GM19467 (cell line): ENCODE measurements around the gene TNNI3.
"Not testable (repeated sequence)": the region's sequence is repeated elsewhere in the genome, so short reads cannot be mapped to it uniquely, and the experiment has no call there.

Source experiments
- ATAC-seq: cut with Tn5 transposase; IDR thresholded peaks from one replicate; pipeline ENCODE4 v1.9.1; 2021; ENCODE audit warnings: mild to moderate bottlenecking, moderate library complexity; ENCODE audit not compliant: unreplicated experiment

Gene TNNI3

GRCh38 chr19:55173186-55173713 lies 15.7 kb upstream of the TNNI3 start:
- no peak for ATAC-seq

GRCh38 chr19:55172741-55173140 lies 15.2 kb upstream of the TNNI3 start:
- ATAC-seq = no peak

GRCh38 chr19:55172318-55172717 lies 14.8 kb upstream of the TNNI3 start:
- ATAC-seq = not testable (repeated sequence)

GRCh38 chr19:55171440-55171839 lies 13.9 kb upstream of the TNNI3 start:
- ATAC-seq = no peak

- ATAC-seq = no peak
These were observed 11.6 kb upstream of the TNNI3 start for GRCh38 chr19:55169136-55169535.

- ATAC-seq = no peak
These were observed 9.2 kb upstream of the TNNI3 start, which contains the start of gene DNAAF3 for GRCh38 chr19:55166530-55167268. Gene DNAAF3, minus strand, starts transcription at chr19:55166613. Its CDS starts 200 bp downstream, at chr19:55166413.

GRCh38 chr19:55165952-55166529 lies 8.5 kb upstream of the TNNI3 start:
- no peak for ATAC-seq

GRCh38 chr19:55161571-55162322 lies 4.2 kb upstream of the TNNI3 start:
- no peak for ATAC-seq

GRCh38 chr19:55160986-55161365 lies 3.4 kb upstream of the TNNI3 start:
- ATAC-seq = no peak

GRCh38 chr19:55160128-55160985 lies 2.8 kb upstream of the TNNI3 start:
- ATAC-seq = no peak

GRCh38 chr19:55158848-55159749 lies 1.6 kb upstream of the TNNI3 start:
- no peak for ATAC-seq

GRCh38 chr19:55158423-55158822 lies 891 bp upstream of the TNNI3 start:
- ATAC-seq = no peak

- no peak for ATAC-seq
These were observed 1.1 kb downstream of the TNNI3 start for GRCh38 chr19:55156202-55157063.

- not testable (repeated sequence) for ATAC-seq
These were observed 1.7 kb downstream of the TNNI3 start for GRCh38 chr19:55155784-55156183.

- no peak for ATAC-seq
These were observed 3.8 kb downstream of the TNNI3 start for GRCh38 chr19:55153652-55154264.

- ATAC-seq = no peak
These were observed 5.5 kb downstream of the TNNI3 start for GRCh38 chr19:55152017-55152416.

GRCh38 chr19:55149078-55150003 lies 8.2 kb downstream of the TNNI3 start, which contains the start of gene TNNT1:
Gene TNNT1, minus strand, starts transcription at chr19:55149206. Its CDS starts 2,049 bp downstream, at chr19:55147157.
- no peak for ATAC-seq
